Activated CD4-positive, alpha-beta T cell treated with anti-CD3 and anti-CD28 coated beads for 48 hours (primary cell): Measurements from ENCODE around the gene VTA1.
"Not testable (repeated sequence)": the region's sequence is repeated elsewhere in the genome, so short reads cannot be mapped to it uniquely, and the experiment has no call there.

Experiments used
- DNase-seq: peaks from one replicate; pipeline ENCODE4 v3.0.0-alpha.2; 2020

The VTA1 gene

DNA sequence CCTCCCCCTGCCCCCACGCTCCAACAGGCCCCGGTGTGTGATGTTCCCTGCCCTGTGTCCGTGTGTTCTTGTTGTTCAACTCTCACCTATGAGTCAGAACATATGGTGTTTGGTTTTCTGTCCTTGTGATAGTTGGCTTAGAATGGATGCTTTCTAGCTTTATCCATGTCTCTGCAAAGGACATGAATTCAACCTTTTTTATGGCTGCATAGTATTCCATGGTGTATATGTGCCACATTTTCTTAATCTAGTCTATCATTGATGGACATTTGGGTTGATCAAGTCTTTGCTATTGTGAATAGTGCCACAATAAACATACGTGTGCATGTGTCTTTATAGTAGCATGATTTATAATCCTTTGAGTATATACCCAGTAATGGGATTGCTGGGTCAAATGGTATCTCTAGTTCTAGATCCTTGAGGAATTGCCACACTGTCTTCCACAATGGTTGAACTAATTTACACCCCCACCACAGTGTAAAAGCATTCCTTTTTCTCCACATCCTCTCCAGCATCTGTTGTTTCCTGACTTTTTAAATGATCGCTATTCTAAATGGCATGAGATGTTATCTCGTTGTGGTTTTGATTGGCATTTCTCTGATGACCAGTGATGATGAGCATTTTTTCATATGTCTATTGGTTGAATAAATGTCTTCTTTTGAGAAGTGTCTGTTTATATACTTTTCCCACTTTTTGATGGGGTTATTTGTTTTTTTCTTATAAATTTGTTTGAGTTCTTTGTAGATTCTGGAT, 82.6 kb downstream of the VTA1 start:
- DNase-seq = not testable (repeated sequence)

GRCh38 chr6:142232206-142233044, 85.4 kb downstream of the VTA1 start:
- DNase-seq = peak; percentile 37

GRCh38 chr6:142233945-142234682, 87.1 kb downstream of the VTA1 start:
- no peak for DNase-seq

DNA sequence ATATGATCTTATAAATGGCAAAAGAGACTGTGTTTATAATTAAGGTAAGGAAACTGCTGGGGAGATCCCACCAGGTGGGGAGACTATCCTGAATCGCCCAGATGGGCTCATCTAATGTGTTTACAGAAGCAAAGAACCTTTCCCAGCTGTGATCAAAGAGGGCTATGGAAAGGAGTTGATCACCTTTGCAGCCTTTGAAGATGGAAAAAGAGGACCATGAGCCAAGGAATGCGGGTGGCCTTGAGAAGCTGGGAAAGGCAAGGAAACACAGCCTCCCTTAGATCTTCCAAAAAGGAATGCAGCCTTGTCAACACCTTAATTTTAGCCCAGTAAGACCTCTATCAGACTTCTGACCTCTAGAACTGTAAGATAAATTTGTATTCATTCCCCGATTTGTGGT, 88.2 kb downstream of the VTA1 start:
- no peak for DNase-seq

GRCh38 chr6:142235791-142236190, 88.7 kb downstream of the VTA1 start:
- no peak for DNase-seq

GRCh38 chr6:142236691-142237090, 89.6 kb downstream of the VTA1 start:
- no peak for DNase-seq

GRCh38 chr6:142238881-142239280, 91.8 kb downstream of the VTA1 start:
- no peak for DNase-seq

- no peak for DNase-seq
These were observed 93.1 kb downstream of the VTA1 start for GRCh38 chr6:142240179-142240578.

DNA sequence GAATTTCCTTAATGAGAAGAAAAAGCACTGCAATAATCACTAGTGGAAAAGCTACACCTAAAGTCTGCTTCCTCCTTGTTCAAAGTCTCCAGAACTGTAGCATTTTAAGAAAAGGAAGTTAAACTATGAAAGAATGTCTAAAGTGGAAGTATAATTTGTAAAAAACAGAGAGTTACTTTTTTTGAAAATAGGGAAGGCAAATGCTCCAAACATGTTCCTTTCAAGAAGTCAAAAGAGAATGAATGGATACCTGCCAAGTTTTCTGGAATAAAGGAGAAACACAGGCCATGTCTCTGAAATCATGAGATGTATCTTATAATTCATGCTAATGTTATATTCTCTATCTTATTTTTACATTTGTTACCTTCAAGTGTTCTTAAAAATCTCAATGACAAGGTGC, 94.0 kb downstream of the VTA1 start:
- no peak for DNase-seq

DNA sequence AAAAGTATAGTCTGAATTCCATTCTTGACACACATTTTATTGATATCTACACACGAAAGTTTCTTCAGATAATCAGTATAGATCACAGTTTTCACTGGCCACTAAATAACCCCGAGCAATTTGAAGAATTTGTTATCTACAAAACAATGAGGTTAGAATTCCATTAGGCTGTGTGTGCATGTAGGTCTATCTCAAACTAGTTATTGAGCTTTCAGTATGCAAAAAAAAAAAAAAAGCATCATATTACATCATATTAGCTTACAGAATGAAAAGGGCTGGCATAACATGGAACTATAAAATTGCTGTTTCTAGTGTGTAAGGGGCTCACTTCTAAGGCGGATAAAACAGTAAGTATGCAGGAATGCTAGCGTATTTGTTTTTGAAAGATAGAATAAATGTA, 95.2 kb downstream of the VTA1 start:
- no peak for DNase-seq

GRCh38 chr6:142246960-142247359, 99.9 kb downstream of the VTA1 start:
- no peak for DNase-seq

GRCh38 chr6:142249266-142249665, 102.2 kb downstream of the VTA1 start:
- no peak for DNase-seq

- no peak for DNase-seq
These were observed 104.9 kb downstream of the VTA1 start for GRCh38 chr6:142251930-142252445.

DNA sequence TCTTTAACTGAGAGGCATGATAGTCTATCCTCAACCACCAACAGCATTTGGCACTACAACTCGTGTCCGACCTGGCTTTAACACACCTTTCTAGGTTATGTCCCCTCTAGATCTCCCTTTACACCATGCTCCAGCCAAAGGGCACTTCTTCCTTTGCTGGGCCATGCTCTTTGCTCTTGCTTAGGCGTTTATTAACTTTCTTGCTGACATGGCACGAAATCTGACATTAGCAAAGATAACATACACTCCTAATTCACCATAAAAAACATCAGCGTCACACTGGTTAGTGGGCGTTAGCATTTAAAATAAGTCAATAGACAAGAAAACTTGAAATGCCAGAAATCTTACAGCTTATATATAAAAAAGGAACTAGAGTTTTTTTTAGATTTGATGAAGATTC, 107.5 kb downstream of the VTA1 start:
- no peak for DNase-seq

DNA sequence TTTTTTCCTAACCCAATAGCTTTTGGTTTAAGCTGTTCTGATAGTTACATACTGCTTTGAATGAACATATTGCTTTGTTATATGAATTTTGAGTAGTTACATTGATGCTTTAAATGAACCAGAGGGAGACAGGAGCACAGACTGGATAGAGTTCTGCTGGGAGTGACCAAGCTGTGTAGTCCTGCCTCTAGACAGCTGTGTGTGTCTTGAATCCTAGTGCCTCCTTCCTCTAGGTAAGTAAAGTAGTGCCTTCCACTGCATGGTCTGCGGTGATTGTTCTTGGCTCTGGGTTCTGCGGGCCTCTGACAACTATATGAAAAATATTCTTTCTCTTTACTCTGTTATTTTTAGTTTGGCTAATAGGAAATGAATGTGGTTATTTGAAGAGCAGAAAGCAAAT, 108.7 kb downstream of the VTA1 start:
- DNase-seq = no peak

DNA sequence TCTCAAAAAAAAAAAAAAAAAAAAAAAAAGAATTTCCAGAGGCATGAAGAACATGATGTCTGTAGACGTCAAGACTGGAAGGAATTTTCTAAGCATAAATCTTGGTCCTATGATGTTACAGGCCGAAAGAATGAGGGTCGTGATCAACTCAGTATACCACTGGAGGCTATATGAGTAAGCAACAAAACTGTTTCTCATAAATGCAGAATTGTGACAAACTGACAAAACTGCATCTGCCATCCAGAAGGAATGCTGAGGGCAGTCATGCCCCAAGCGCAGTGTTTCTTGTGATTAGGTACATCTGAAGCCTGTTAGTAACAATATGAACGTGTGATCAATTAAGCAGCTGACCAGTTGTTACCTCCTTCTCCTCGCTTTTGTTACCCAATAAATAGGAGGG, 111.2 kb downstream of the VTA1 start:
- DNase-seq = no peak

GRCh38 chr6:142258757-142259156, 111.7 kb downstream of the VTA1 start:
- DNase-seq = no peak

GRCh38 chr6:142260748-142261147, 113.7 kb downstream of the VTA1 start:
- DNase-seq = no peak

GRCh38 chr6:142262231-142262630, 115.2 kb downstream of the VTA1 start:
- no peak for DNase-seq

GRCh38 chr6:142265476-142265875, 118.4 kb downstream of the VTA1 start:
- DNase-seq = no peak

DNA sequence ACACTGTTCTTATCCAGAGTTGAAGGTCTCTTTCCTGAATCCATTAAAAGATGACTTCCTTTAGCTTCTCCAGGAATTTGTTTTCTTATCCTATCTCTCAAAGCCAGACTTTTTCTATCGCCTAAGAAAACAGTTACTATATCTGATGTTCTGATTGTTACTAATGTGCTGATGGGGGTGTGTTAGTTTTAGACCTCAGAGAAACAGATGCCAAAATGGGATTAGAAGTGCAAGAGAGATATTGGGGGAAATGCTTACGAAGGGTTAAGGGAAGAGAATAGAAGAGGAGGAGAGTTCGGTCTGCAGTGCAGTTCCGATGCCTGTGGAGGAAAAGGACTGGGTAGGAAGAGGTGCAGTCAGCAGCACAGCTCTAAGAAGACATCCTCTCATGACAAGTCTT, 119.0 kb downstream of the VTA1 start:
- DNase-seq = no peak

DNA sequence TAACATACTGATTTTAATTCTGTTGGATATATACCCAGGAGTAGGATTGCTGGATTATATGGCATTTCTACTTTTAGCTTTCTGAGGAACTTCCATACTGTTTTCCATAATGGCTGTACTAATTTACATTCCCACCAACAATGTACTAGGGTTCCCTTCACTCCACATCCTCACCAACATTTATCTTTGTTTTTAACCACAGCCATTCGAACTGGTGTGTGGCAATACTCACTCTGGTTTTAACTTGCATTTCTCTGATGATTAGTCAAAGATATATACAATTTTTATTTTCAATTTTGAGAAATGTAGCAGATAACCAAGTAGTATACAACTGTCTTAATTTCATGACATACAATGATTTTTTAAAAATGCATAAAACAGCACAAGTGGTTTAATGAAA, 124.4 kb downstream of the VTA1 start:
- DNase-seq = no peak
